B cell (primary cell): ENCODE data around the gene GSG1L. TPM values are rescaled to one million over a fixed set of nuclear protein-coding genes. Genes with fewer than 3 reads are reported as not detected.

Experiments
- ATAC-seq: fragments of 200-7000 bp; cut with Tn5 transposase; one replicate; pipeline ENCODE4 v1.10.0; 2021; ENCODE audit warnings: low read depth, mild to moderate bottlenecking, moderate number of reproducible peaks, moderate library complexity
- CTCF ChIA-PET: fragments of 350-600 bp; sonication (Branson Sonifier 250); formaldehyde crosslinking; loops from one replicate; lab custom pipeline; 2021; ENCODE audit warnings: antibody characterized with exemption, inconsistent platforms; lab: Charles Lee
- POLR2A ChIA-PET: fragments of 350-600 bp; sonication (Branson Sonifier 250); formaldehyde crosslinking; loops from one replicate; lab custom pipeline; 2021; ENCODE audit warnings: antibody characterized with exemption; lab: Charles Lee
- DNase-seq: peaks from one replicate; pipeline ENCODE4 v3.0.0; 2013
- H2AFZ ChIP-seq: 2 replicates; pipeline ENCODE4 v1.6.1; 2012; ENCODE audit warnings: mild to moderate bottlenecking, low read depth, low read length; ENCODE audit not compliant: insufficient read depth, poor library complexity, severe bottlenecking
- H3K27ac ChIP-seq, 2 donors: 1 replicate in 1 of 2; 2 replicates in 1 of 2; pipeline ENCODE4 v1.5.1; 2012 to 2013; ENCODE audit warnings: low read length in 2 of 2, mild to moderate bottlenecking in 2 of 2, moderate library complexity in 1 of 2
- H3K27me3 ChIP-seq, 4 experiments: fragments of 200-600 bp in 1 of 4; sonication (generic) in 1 of 4; replicated peaks in 1 of 4; 1 replicate in 2 of 4; 2 replicates in 2 of 4; pipeline versions ENCODE4 v1.6.1 to v1.7.0; 2013 to 2016; ENCODE audit warnings: low read length in 3 of 4, mild to moderate bottlenecking in 2 of 4, mixed read lengths in 1 of 4, moderate library complexity in 1 of 4; ENCODE audit not compliant: insufficient read depth in 4 of 4, control insufficient read depth in 3 of 4; ENCODE audit errors: control extremely low read depth in 1 of 4
- H3K36me3 ChIP-seq, 2 experiments: replicated peaks in 1 of 2; 1 replicate in 1 of 2; 2 replicates in 1 of 2; pipeline versions ENCODE4 v1.6.1 to v1.7.1; 2013; ENCODE audit warnings: low read length in 1 of 2; ENCODE audit not compliant: insufficient read depth in 2 of 2, control insufficient read depth in 1 of 2; ENCODE audit errors: control extremely low read depth in 1 of 2, extremely low read depth in 1 of 2
- H3K4me1 ChIP-seq, 2 donors: fragments of 200-600 bp in 1 of 2; sonication (generic) in 1 of 2; 1 replicate in 1 of 2; 2 replicates in 1 of 2; pipeline versions ENCODE4 v1.5.1 to v1.6.1; 2013 to 2017; ENCODE audit warnings: low read length in 2 of 2; ENCODE audit not compliant: control insufficient read depth in 2 of 2, insufficient read depth in 2 of 2
- H3K4me2 ChIP-seq: replicated peaks from 2 replicates; pipeline ENCODE3; 2012; ENCODE audit warnings: mild to moderate bottlenecking, low read depth, low read length; ENCODE audit not compliant: poor library complexity, severe bottlenecking
- H3K4me3 ChIP-seq, 5 experiments: fragments of 200-600 bp in 1 of 5; sonication (generic) in 1 of 5; 1 replicate in 3 of 5; 2 replicates in 2 of 5; pipeline versions ENCODE4 v1.5.1 to v1.7.0; 2011 to 2016; ENCODE audit warnings: low read length in 4 of 5, mild to moderate bottlenecking in 4 of 5, low read depth in 2 of 5, control low read depth in 1 of 5, moderate library complexity in 1 of 5; ENCODE audit not compliant: insufficient read depth in 1 of 5; ENCODE audit errors: control extremely low read depth in 1 of 5, extremely low read depth in 1 of 5
- H3K79me2 ChIP-seq: fragments of 200-600 bp; sonication (generic); one replicate; pipeline ENCODE4 v1.6.0; 2016; ENCODE audit warnings: low read length; ENCODE audit not compliant: control insufficient read depth, insufficient read depth
- H3K9ac ChIP-seq: fragments of 200-600 bp; sonication (generic); 2 replicates; pipeline ENCODE4 v1.6.1; 2017; ENCODE audit warnings: mild to moderate bottlenecking, low read length, moderate library complexity
- H3K9me3 ChIP-seq, 3 donors: one replicate each; pipeline versions ENCODE4 v1.6.1 to v1.7.1; 2013; ENCODE audit warnings: low read length in 2 of 3; ENCODE audit not compliant: control insufficient read depth in 2 of 3, insufficient read depth in 1 of 3; ENCODE audit errors: control extremely low read depth in 1 of 3
- H4K20me1 ChIP-seq: 2 replicates; pipeline ENCODE4 v1.6.0; 2012; ENCODE audit warnings: mild to moderate bottlenecking, low read length; ENCODE audit not compliant: insufficient read depth, control insufficient read depth, poor library complexity, severe bottlenecking
- H3K27ac Mint-ChIP-seq: one replicate; pipeline ENCODE4 v1.8.0; 2021; ENCODE audit warnings: mixed read lengths
- H3K27me3 Mint-ChIP-seq: one replicate; pipeline ENCODE4 v1.8.0; 2021; ENCODE audit warnings: mixed read lengths
- H3K4me1 Mint-ChIP-seq: one replicate; pipeline ENCODE4 v1.8.0; 2021; ENCODE audit warnings: mixed read lengths
- H3K4me3 Mint-ChIP-seq: one replicate; pipeline ENCODE4 v1.8.0; 2021; ENCODE audit warnings: mixed read lengths
- H3K9me3 Mint-ChIP-seq: one replicate; pipeline ENCODE4 v1.8.0; 2022; ENCODE audit warnings: mixed read lengths; ENCODE audit not compliant: insufficient read depth
- EZH2 ChIP-seq: IDR thresholded peaks from 2 replicates; pipeline ENCODE4 v1.6.1; 2012; ENCODE audit warnings: borderline replicate concordance, low read depth, mild to moderate bottlenecking, moderate library complexity, low read length; ENCODE audit not compliant: insufficient read depth, poor library complexity, severe bottlenecking
- WGBS: methylation state at CpG from one replicate; pipeline ENCODE4 v1.1.5; 2013; ENCODE audit warnings: missing lambda C conversion rate; ENCODE audit not compliant: insufficient coverage; 5-methylcytosine and 5-hydroxymethylcytosine counted together
- intact Hi-C: fragments of 100-400 bp; cut with micrococcal nuclease; formaldehyde crosslinking; loops from one replicate; pipeline ENCODE4 v1.10.0; 2022
- polyA plus RNA-seq: library from polyadenylated mRNA; depleted of rRNA; stranded (reverse); fragments of >200 nt; gene quantifications from 2 replicates; pipeline ENCODE4 v1.2.3, GENCODE V29; 2012
- total RNA-seq, 2 donors: library from RNA; stranded (reverse); fragments of 120-200 nt in 1 of 2; gene quantifications; 1 replicate in 1 of 2; 2 replicates in 1 of 2; pipeline versions ENCODE4 v1.2.3 to v1.2.4, GENCODE V29; 2013 to 2022
- TF ChIP-seq, protein P1 (sequence below): fragments of 200-600 bp; IDR thresholded peaks from one replicate; pipeline ENCODE4 v1.8.0; 2022; ENCODE audit warnings: antibody characterized with exemption, mild to moderate bottlenecking

Gene GSG1L
- total and polyA plus RNA-seq, 2 donors (not counting 1 experiment from before 2014, with no cell fraction given): 0.01 TPM; not detected in 1

DNA sequence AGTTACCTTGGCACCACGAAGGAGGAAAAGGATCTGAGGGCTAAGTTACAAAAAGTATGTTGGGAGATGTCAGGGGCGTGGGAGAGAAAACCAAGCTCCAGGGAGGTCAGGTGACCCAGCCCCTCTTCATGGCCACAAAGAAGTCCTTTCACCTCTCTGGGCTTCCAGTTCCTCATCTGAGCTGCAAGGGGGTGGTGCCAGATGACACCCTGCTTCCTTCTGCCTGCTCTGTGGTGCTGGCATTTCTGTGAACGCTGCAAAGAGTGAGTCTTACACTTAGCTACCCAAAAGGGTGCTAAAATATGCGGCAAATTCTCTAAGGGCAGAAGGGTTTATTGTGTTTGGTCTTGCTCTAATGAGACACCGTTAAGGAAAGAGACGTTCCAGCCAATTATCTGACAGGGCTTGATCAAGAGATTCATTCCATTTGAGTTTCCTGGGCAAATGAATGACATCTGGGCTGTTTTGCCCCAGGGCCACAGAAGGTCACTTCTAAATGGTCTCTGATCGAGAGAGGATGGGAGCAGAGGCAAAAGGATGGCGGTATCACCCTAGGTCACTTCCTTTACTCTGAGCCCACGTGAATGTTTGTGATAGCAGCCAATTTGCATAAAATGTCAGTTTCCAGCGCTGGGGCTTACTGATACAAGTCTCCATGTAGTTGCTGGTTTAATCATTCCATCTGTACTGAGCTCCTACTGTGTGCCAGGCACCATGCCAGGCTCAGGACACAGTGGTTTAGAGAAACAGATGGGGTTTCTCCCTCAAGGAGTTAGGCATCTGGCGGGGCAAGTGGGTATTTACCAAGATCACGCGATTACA, 303.3 kb downstream of the GSG1L start:
- ChIA-PET CTCF (no interaction called here), POLR2A (no interaction called here)
- Mint-ChIP-seq H3K27ac (no peak overlapping the region), H3K4me3 (no peak overlapping the region), H3K9me3 (peaks cover 3% of the 10 kb centered on the region), H3K4me1 (peaks cover 6% of the 10 kb centered on the region), H3K27me3 (no peaks in the 10 kb centered on the region)
- H3K79me2 ChIP-seq: no peaks in the 10 kb centered on the region
- no peaks in the 10 kb centered on the region for H3K27me3 ChIP-seq
- no peak overlapping the region for H3K27ac ChIP-seq
- DNase-seq: no peak
- no peak overlapping the region for H2AFZ ChIP-seq
- no peak for ATAC-seq
- no peak overlapping the region for H3K4me3 ChIP-seq
- 63% methylated on average over 13 of the region's 13 CpGs for WGBS
- peaks cover 0 to 8% (median 4%) of the 10 kb centered on the region in 3 donors for H3K9me3 ChIP-seq
- H3K9ac ChIP-seq: no peak overlapping the region
- intact Hi-C loops: no loop called here
- TF ChIP-seq, protein P1, sequence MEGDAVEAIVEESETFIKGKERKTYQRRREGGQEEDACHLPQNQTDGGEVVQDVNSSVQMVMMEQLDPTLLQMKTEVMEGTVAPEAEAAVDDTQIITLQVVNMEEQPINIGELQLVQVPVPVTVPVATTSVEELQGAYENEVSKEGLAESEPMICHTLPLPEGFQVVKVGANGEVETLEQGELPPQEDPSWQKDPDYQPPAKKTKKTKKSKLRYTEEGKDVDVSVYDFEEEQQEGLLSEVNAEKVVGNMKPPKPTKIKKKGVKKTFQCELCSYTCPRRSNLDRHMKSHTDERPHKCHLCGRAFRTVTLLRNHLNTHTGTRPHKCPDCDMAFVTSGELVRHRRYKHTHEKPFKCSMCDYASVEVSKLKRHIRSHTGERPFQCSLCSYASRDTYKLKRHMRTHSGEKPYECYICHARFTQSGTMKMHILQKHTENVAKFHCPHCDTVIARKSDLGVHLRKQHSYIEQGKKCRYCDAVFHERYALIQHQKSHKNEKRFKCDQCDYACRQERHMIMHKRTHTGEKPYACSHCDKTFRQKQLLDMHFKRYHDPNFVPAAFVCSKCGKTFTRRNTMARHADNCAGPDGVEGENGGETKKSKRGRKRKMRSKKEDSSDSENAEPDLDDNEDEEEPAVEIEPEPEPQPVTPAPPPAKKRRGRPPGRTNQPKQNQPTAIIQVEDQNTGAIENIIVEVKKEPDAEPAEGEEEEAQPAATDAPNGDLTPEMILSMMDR: no peak
- no peak for TF ChIP-seq EZH2
- H3K36me3 ChIP-seq: peaks cover 0 to 21% of the 10 kb centered on the region in 2 experiments
- peaks cover 0 to 6% of the 10 kb centered on the region in 2 donors for H3K4me1 ChIP-seq
- no peaks in the 10 kb centered on the region for H4K20me1 ChIP-seq
- H3K4me2 ChIP-seq: no peak overlapping the region

DNA sequence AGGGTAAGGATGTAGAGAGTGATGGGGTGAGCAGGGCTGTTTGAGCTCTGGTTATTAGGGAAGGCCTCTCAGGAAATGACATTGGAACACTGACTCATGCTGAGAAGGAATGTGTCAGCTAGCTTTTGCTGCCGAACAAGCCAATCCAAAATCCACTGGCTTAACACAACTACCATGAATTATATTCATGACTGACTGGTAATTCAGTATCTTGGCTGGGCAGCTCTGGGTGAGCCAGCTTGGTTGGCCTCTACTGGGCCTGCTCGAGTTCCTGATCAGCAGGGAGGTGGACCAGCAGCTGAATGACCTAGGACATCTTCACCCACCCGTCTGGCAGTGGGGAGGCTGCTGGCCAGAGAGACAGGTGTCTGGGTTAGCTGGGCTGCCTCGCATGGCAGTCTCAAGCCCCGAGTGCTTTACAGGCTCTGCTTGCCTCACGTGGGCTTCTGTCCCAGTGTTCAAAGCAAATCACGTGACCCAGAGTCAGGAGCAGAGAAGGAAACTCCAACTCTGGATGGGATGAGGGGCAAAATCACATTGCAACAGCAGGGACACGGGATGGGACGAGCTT, 304.1 kb downstream of the GSG1L start:
- Histone ChIP-seq H3K79me2 (no peaks in the 10 kb centered on the region), H3K36me3 (peaks cover 0 to 17% of the 10 kb centered on the region in 2 experiments), H3K4me3 (no peak overlapping the region), H3K27ac (no peak overlapping the region), H2AFZ (no peak overlapping the region), H3K9ac (no peak overlapping the region), H3K4me2 (no peak overlapping the region), H4K20me1 (no peaks in the 10 kb centered on the region), H3K9me3 (peaks cover 0 to 5% (median 0%) of the 10 kb centered on the region in 3 donors), H3K27me3 (no peaks in the 10 kb centered on the region), H3K4me1 (peaks cover 0 to 6% of the 10 kb centered on the region in 2 donors)
- TF ChIP-seq, protein P1: no peak
- TF ChIP-seq EZH2: no peak
- intact Hi-C loops: no loop called here
- Mint-ChIP-seq H3K27ac (no peak overlapping the region), H3K4me3 (no peak overlapping the region), H3K27me3 (no peaks in the 10 kb centered on the region), H3K4me1 (peaks cover 6% of the 10 kb centered on the region), H3K9me3 (peaks cover 3% of the 10 kb centered on the region)
- ChIA-PET POLR2A (no interaction called here), CTCF (no interaction called here)
- WGBS: 92% methylated on average over 8 of the region's 9 CpGs
- DNase-seq: no peak
- ATAC-seq: no peak
